PC-3 (cell line): Measurements from ENCODE around the gene FCRL1. TPM values are rescaled to one million over a fixed set of nuclear protein-coding genes. Genes with fewer than 3 reads are reported as not detected.

Source experiments
- ATAC-seq: fragments of 200-7000 bp; cut with Tn5 transposase; 2 replicates; pipeline ENCODE4 v1.9.1; 2020; ENCODE audit warnings: mild to moderate bottlenecking, moderate library complexity
- BruUV-seq: library from RNA; stranded (reverse); fragments of 400-500 nt; replicated peaks from 2 replicates; lab custom pipeline; 2021; lab: Mats Ljungman, UMichigan
- CTCF ChIA-PET: fragments of 300-600 bp; sonication (Branson Sonifier 250); formaldehyde crosslinking; loops from one replicate; lab custom pipeline; 2022; ENCODE audit warnings: antibody characterized with exemption; lab: Charles Lee
- POLR2A ChIA-PET: fragments of 300-600 bp; sonication (Branson Sonifier 250); formaldehyde crosslinking; loops from one replicate; lab custom pipeline; 2022; ENCODE audit warnings: antibody characterized with exemption; ENCODE audit not compliant: unreplicated experiment; lab: Charles Lee
- DNase-seq: peaks from one replicate; pipeline ENCODE4 v3.0.0-alpha.2; 2015
- H2AFZ ChIP-seq: fragments of 300-600 bp; sonication (generic); 2 replicates; pipeline ENCODE4 v1.6.0; 2016; ENCODE audit warnings: antibody characterized with exemption, low read length
- H3F3A ChIP-seq: fragments of 300-600 bp; sonication (generic); one replicate; pipeline ENCODE4 v1.6.0; 2017; ENCODE audit warnings: antibody characterized with exemption, low read length, control low read depth, mild to moderate bottlenecking; ENCODE audit not compliant: unreplicated experiment
- H3K27ac ChIP-seq: fragments of 300-600 bp; sonication (generic); 2 replicates; pipeline ENCODE4 v1.5.1; 2016; ENCODE audit warnings: mild to moderate bottlenecking, low read length
- H3K27me3 ChIP-seq: fragments of 300-600 bp; sonication (generic); 2 replicates; pipeline ENCODE4 v1.6.1; 2016; ENCODE audit warnings: low read length, mixed read lengths
- H3K36me3 ChIP-seq: fragments of 300-600 bp; sonication (generic); 2 replicates; pipeline ENCODE4 v1.6.1; 2016; ENCODE audit warnings: low read depth, mixed run types, low read length, mixed read lengths
- H3K4me1 ChIP-seq: fragments of 300-600 bp; sonication (generic); 2 replicates; pipeline ENCODE4 v1.5.1; 2016; ENCODE audit warnings: low read length; ENCODE audit not compliant: insufficient read depth
- H3K4me2 ChIP-seq: fragments of 300-600 bp; sonication (generic); 2 replicates; pipeline ENCODE4 v1.6.0; 2016; ENCODE audit warnings: low read length
- H3K4me3 ChIP-seq: fragments of 300-600 bp; sonication (generic); 2 replicates; pipeline ENCODE4 v1.5.1; 2016; ENCODE audit warnings: mild to moderate bottlenecking, low read length, mixed read lengths
- H3K79me2 ChIP-seq: fragments of 300-600 bp; sonication (generic); 2 replicates; pipeline ENCODE4 v1.6.1; 2017; ENCODE audit warnings: low read length, mixed read lengths
- H3K9ac ChIP-seq: fragments of 300-600 bp; sonication (generic); 2 replicates; pipeline ENCODE4 v1.6.0; 2016; ENCODE audit warnings: mild to moderate bottlenecking, low read length
- H3K9me2 ChIP-seq: fragments of 300-600 bp; sonication (generic); replicated peaks from 2 replicates; pipeline ENCODE4 v1.6.1; 2016; ENCODE audit warnings: mixed run types, low read length, mixed read lengths
- H3K9me3 ChIP-seq: fragments of 300-600 bp; sonication (generic); 2 replicates; pipeline ENCODE4 v1.6.1; 2016; ENCODE audit warnings: low read length, mixed read lengths
- H4K20me1 ChIP-seq: fragments of 300-600 bp; sonication (generic); 2 replicates; pipeline ENCODE4 v1.6.1; 2016; ENCODE audit warnings: low read length, mixed read lengths
- CTCF ChIP-seq: fragments of 300-600 bp; sonication (generic); conservative IDR thresholded peaks from 2 replicates; pipeline ENCODE4 v1.5.1; 2017; ENCODE audit warnings: antibody characterized with exemption, low read depth, mild to moderate bottlenecking, low read length
- EZH2 ChIP-seq: fragments of 300-600 bp; sonication (generic); IDR thresholded peaks from one replicate; pipeline ENCODE4 v1.6.1; 2017; ENCODE audit warnings: antibody characterized with exemption, mild to moderate bottlenecking, low read length; ENCODE audit not compliant: unreplicated experiment
- EZH2phosphoT487 ChIP-seq: fragments of 300-600 bp; sonication (generic); IDR thresholded peaks from 2 replicates; pipeline ENCODE4 v1.6.1; 2018; ENCODE audit warnings: mild to moderate bottlenecking, antibody characterized with exemption, low read length, borderline replicate concordance
- intact Hi-C: fragments of 100-400 bp; cut with micrococcal nuclease; formaldehyde crosslinking; loops from 2 replicates; pipeline ENCODE4 v1.9.0; 2023
- total RNA-seq: library from RNA; depleted of rRNA; stranded (reverse); fragments of >200 nt; gene quantifications from 2 replicates; pipeline ENCODE4 v1.2.3, GENCODE V29; 2014

Gene FCRL1
- total RNA-seq, 1 experiment from 2014 or later: not detected

- no peak for DNase-seq
- Histone ChIP-seq H2AFZ (no peak overlapping the region), H3K79me2 (no peaks in the 10 kb centered on the region), H3K9ac (no peak overlapping the region), H3K9me3 (no peaks in the 10 kb centered on the region), H3F3A (no peaks in the 10 kb centered on the region), H3K9me2 (no peaks in the 10 kb centered on the region), H4K20me1 (no peaks in the 10 kb centered on the region), H3K4me2 (no peak overlapping the region), H3K36me3 (no peaks in the 10 kb centered on the region), H3K27ac (no peak overlapping the region), H3K4me3 (no peak overlapping the region), H3K4me1 (no peaks in the 10 kb centered on the region), H3K27me3 (0 out of 2 replicates have a peak, but pooled peaks cover 6% of the 10 kb centered on the region)
- TF ChIP-seq CTCF: no peak
- no peak for TF ChIP-seq EZH2
- no peak for TF ChIP-seq EZH2phosphoT487
- CTCF ChIA-PET: no interaction called here
- POLR2A ChIA-PET: no interaction called here
- intact Hi-C loops: no loop called here
- no TSS peak for BruUV-seq
- no peak for ATAC-seq
These were observed 38.9 kb downstream of the FCRL1 start for GRCh38 chr1:157781048-157781447.

GRCh38 chr1:157776971-157777391, 42.9 kb downstream of the FCRL1 start, which contains the start of gene FCRL2:
Gene FCRL2 (minus strand): TSS chr1:157777132. CDS start chr1:157777073, 59 bp downstream.
- CTCF ChIA-PET: no interaction called here
- Histone ChIP-seq H2AFZ (no peak within 1 kb of the TSS), H4K20me1 (no peaks in the 10 kb centered on the region), H3K36me3 (no peaks in the 10 kb centered on the region), H3K4me2 (no peak within 1 kb of the TSS), H3K9me2 (no peaks in the 10 kb centered on the region), H3F3A (no peaks in the 10 kb centered on the region), H3K27me3 (0 out of 2 replicates have a peak, but pooled peaks cover 6% of the 10 kb centered on the region), H3K79me2 (no peaks in the 10 kb centered on the region), H3K4me3 (no peak within 1 kb of the TSS), H3K27ac (no peak within 1 kb of the TSS), H3K9ac (no peak within 1 kb of the TSS), H3K4me1 (no peaks in the 10 kb centered on the region), H3K9me3 (no peaks in the 10 kb centered on the region)
- DNase-seq: no peak
- POLR2A ChIA-PET: no interaction called here
- BruUV-seq: no TSS peak
- ATAC-seq: no peak
- no peak for TF ChIP-seq CTCF
- no peak for TF ChIP-seq EZH2
- no peak for TF ChIP-seq EZH2phosphoT487
- intact Hi-C loops: no loop called here

GRCh38 chr1:157775101-157775870, 44.6 kb downstream of the FCRL1 start:
- TF ChIP-seq CTCF (no peak), EZH2 (no peak), EZH2phosphoT487 (no peak)
- Histone ChIP-seq H3K36me3 (no peaks in the 10 kb centered on the region), H3F3A (no peaks in the 10 kb centered on the region), H3K9me3 (no peaks in the 10 kb centered on the region), H3K4me2 (no peak overlapping the region), H3K27me3 (0 out of 2 replicates have a peak, but pooled peaks cover 6% of the 10 kb centered on the region), H3K4me1 (peaks cover 5% of the 10 kb centered on the region), H3K9me2 (no peaks in the 10 kb centered on the region), H3K79me2 (no peaks in the 10 kb centered on the region), H3K9ac (no peak overlapping the region), H3K27ac (no peak overlapping the region), H3K4me3 (no peak overlapping the region), H2AFZ (no peak overlapping the region), H4K20me1 (no peaks in the 10 kb centered on the region)
- ATAC-seq: no peak
- ChIA-PET POLR2A (no interaction called here), CTCF (interaction anchor here (0.5 kb wide), 1 partner anchor 203 kb away, joined by 3 read pairs; no protein-coding TSS in a partner anchor)
- no TSS peak for BruUV-seq
- intact Hi-C loops: no loop called here
- no peak for DNase-seq
